Sigmoid colon (tissue), 7 donors: ENCODE measurements around the gene POU6F1. TPM values are rescaled to one million over a fixed set of nuclear protein-coding genes. Genes with fewer than 3 reads are reported as not detected.

Experiments
- DNase-seq: peaks from one replicate; pipeline ENCODE4 v3.0.0-alpha.2; 2019
- H3K27ac ChIP-seq, 4 donors: fragments of 200-600 bp; sonication (generic); one replicate each; pipeline ENCODE4 v1.5.1; 2016 to 2019; ENCODE audit warnings: mild to moderate bottlenecking in 1 of 4
- H3K27me3 ChIP-seq, 3 donors: fragments of 200-600 bp; sonication (generic); one replicate each; pipeline ENCODE4 v1.5.1; 2019; ENCODE audit warnings: mild to moderate bottlenecking in 1 of 3
- H3K36me3 ChIP-seq, 4 donors: fragments of 200-600 bp; sonication (generic); one replicate each; pipeline ENCODE4 v1.5.1; 2016 to 2019
- H3K4me1 ChIP-seq, 4 donors: fragments of 200-600 bp; sonication (generic); one replicate each; pipeline ENCODE4 v1.5.1; 2017 to 2019
- H3K4me3 ChIP-seq, 4 donors: fragments of 200-600 bp; sonication (generic); one replicate each; pipeline ENCODE4 v1.5.1; 2017 to 2019; ENCODE audit warnings: mild to moderate bottlenecking in 2 of 4, moderate library complexity in 1 of 4
- H3K9me3 ChIP-seq, 4 donors: fragments of 200-600 bp in 3 of 4; sonication (generic) in 3 of 4; one replicate each; pipeline versions ENCODE4 v1.5.1 to v1.6.1; 2013 to 2019
- EP300 ChIP-seq, 4 donors: sonication (generic); formaldehyde crosslinking; IDR thresholded peaks; one replicate each; pipeline ENCODE4 v1.6.1; 2017; ENCODE audit warnings: antibody characterized with exemption in 4 of 4
- POLR2A ChIP-seq, 2 donors: fragments of 450-650 bp; IDR thresholded peaks; one replicate each; pipeline ENCODE4 v1.6.1; 2016; ENCODE audit warnings: antibody characterized with exemption in 2 of 2, mild to moderate bottlenecking in 2 of 2, moderate library complexity in 2 of 2
- POLR2AphosphoS5 ChIP-seq, 4 donors: sonication (generic); formaldehyde crosslinking; IDR thresholded peaks; one replicate each; pipeline ENCODE4 v1.6.1; 2017; ENCODE audit warnings: antibody characterized with exemption in 4 of 4
- WGBS, 2 donors: extraction: QIAGEN DNeasy Blood & Tissue Kit; methylation state at CpG; one replicate each; pipeline ENCODE4 v1.1.7; 2013; 5-methylcytosine and 5-hydroxymethylcytosine counted together
- intact Hi-C: fragments of 100-400 bp; cut with DNase I; formaldehyde crosslinking; loops from one replicate; pipeline ENCODE4 v1.15.1; 2023
- polyA plus RNA-seq, 3 donors: library from polyadenylated mRNA; stranded (reverse); fragments of 200-250 nt; gene quantifications; one replicate each; pipeline ENCODE4 v1.2.3, GENCODE V29; 2013
- total RNA-seq, 4 donors: library from RNA; depleted of rRNA; stranded (reverse); fragments of >200 nt; gene quantifications; one replicate each; pipeline ENCODE4 v1.1.0, GENCODE V29; 2016
- TF ChIP-seq, protein P1 (sequence below), 4 experiments: fragments of 450-650 bp in 3 of 4; fragments of 200-600 bp in 1 of 4; IDR thresholded peaks; one replicate each; pipeline ENCODE4 v1.5.1; 2016 to 2019; ENCODE audit warnings: antibody characterized with exemption in 4 of 4, mild to moderate bottlenecking in 3 of 4, moderate library complexity in 2 of 4
- donor health status: healthy with polysubstance abuse.
- donor health status: Bipolar disorder and iron deficiency.
- donor health status: healthy.

The POU6F1 gene
- total and polyA plus RNA-seq, 7 donors = 1.2 to 15.8 (median 5.8) TPM

DNA sequence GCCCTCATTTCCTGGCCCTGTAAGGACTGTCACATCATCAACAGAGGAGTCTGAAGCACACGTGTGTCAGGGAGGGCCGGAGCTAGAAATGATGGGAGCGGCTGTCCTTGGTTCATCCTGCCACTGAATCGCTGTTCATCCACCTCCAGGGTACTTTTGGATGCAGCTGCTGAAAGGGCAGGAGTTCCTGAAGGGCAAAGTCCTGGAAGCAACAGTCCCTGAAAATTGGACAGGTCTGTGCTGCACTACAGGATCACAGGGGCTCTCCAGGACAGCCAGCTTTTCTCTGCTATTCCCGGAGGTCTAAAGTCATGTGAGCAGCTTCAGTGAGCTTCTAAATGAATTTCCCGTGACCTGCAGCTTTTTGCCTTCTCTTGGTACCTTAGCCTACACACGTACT is 17.7 kb downstream of the POU6F1 start:
- no peak overlapping the region for H3K27ac ChIP-seq
- 89 to 93% methylated on average over 7 of the region's 7 CpGs for WGBS, 2 donors

DNA sequence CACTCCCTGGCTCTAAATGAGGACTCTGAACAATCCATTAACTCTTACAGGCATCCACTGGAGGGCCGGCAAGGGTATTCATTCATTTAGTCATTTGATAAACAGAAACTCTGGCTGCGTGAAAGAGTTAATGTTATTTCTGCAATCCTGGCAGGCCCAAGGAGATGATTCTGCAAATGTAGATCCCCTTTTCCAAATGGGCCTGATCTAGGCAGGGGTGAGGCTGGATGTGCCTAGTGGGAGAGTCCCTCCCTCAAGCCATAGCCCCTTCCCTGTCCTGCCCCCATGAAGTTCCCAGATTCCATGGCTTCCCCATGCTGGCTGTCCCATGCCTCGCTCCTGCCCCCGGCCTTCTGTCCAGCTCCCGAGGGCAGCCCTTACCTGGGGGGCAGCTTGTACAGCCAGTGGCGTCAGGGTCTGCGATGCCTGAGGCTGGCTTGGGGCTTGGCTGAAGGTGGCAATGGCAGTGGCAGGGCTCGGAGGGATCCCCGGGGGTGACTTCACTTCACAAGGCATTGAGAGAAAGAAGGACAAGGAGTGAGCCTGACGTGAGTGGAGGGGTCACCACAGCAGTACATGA is 18.4 kb downstream of the POU6F1 start:
- Histone ChIP-seq H3K9me3 (no peaks in the 10 kb centered on the region), H3K4me1 (no peaks in the 10 kb centered on the region), H3K36me3 (peaks cover 0 to 37% (median 6%) of the 10 kb centered on the region in 4 donors), H3K4me3 (no peak overlapping the region), H3K27ac (no peak overlapping the region), H3K27me3 (no peaks in the 10 kb centered on the region)
- TF ChIP-seq POLR2A (IDR thresholded peaks at IDR 0.05) (no peak), EP300 (IDR thresholded peaks at IDR 0.05) (no peak), POLR2AphosphoS5 (IDR thresholded peaks at IDR 0.05) (no peak)
- TF ChIP-seq, protein P1, sequence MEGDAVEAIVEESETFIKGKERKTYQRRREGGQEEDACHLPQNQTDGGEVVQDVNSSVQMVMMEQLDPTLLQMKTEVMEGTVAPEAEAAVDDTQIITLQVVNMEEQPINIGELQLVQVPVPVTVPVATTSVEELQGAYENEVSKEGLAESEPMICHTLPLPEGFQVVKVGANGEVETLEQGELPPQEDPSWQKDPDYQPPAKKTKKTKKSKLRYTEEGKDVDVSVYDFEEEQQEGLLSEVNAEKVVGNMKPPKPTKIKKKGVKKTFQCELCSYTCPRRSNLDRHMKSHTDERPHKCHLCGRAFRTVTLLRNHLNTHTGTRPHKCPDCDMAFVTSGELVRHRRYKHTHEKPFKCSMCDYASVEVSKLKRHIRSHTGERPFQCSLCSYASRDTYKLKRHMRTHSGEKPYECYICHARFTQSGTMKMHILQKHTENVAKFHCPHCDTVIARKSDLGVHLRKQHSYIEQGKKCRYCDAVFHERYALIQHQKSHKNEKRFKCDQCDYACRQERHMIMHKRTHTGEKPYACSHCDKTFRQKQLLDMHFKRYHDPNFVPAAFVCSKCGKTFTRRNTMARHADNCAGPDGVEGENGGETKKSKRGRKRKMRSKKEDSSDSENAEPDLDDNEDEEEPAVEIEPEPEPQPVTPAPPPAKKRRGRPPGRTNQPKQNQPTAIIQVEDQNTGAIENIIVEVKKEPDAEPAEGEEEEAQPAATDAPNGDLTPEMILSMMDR (IDR thresholded peaks at IDR 0.05) = no peak
- 93 to 96% methylated on average over 10 of the region's 10 CpGs for WGBS, 2 donors
- no peak for DNase-seq
- intact Hi-C loops = no loop called here

More for the DNA sequence above, 17.7 kb downstream of the POU6F1 start:
- Histone ChIP-seq H3K4me1 (no peaks in the 10 kb centered on the region), H3K4me3 (no peak overlapping the region), H3K9me3 (no peaks in the 10 kb centered on the region), H3K27me3 (no peaks in the 10 kb centered on the region), H3K36me3 (peaks cover 0 to 31% (median 6%) of the 10 kb centered on the region in 4 donors)
- TF ChIP-seq POLR2A (IDR thresholded peaks at IDR 0.05) = no peak
- no peak for TF ChIP-seq EP300 (IDR thresholded peaks at IDR 0.05)
- TF ChIP-seq, protein P1 (IDR thresholded peaks at IDR 0.05) = no peak
- TF ChIP-seq POLR2AphosphoS5 (IDR thresholded peaks at IDR 0.05) = no peak
- DNase-seq = no peak
- intact Hi-C loops = no loop called here

DNA sequence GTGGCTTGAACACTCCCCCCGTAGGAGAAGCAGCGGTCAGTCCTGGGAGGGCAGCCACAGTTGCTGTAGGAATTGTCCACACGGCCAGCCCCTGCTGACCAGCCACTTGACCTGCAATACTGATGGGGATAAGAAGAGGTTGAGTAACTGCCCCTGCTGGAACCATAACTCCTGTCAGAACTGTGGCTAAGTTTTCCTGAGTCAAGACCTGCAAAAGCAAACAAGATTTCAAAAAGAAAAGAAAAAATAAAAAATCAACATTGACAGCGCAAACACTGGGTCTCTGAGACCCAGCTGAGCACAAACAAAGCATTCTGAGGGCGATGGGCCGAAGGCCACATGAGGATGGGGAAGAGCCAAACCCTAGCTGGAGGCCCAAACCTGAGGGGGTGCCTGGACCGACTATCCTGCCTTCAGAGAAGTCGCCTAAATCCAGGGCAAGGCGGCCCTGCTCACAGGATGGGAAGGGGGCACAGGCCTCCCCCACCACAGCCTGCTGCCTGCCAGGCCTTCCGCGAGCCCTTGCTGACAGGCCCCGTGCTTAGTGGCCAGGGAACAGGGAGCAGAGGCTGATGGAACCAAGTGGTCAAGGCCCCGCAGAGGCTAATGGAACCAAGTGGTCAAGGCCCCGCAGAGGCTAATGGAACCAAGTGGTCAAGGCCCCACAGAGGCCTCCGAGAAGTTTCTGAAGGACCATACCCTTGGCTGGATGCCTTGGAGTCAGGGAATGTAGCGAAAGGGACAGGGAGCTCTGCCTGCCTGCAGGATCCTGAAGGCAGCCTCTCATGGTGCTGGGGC is 19.1 kb downstream of the POU6F1 start:
- no peak for DNase-seq
- Histone ChIP-seq H3K4me1 (no peaks in the 10 kb centered on the region), H3K9me3 (no peaks in the 10 kb centered on the region), H3K27me3 (no peaks in the 10 kb centered on the region), H3K36me3 (peaks cover 0 to 35% (median 5%) of the 10 kb centered on the region in 4 donors), H3K27ac (no peak overlapping the region), H3K4me3 (no peak overlapping the region)
- 90 to 91% methylated on average over 16 of the region's 16 CpGs for WGBS, 2 donors
- intact Hi-C loops = no loop called here
- no peak for TF ChIP-seq EP300 (IDR thresholded peaks at IDR 0.05)
- TF ChIP-seq POLR2A (IDR thresholded peaks at IDR 0.05) = no peak
- TF ChIP-seq, protein P1 (IDR thresholded peaks at IDR 0.05) = no peak
- no peak for TF ChIP-seq POLR2AphosphoS5 (IDR thresholded peaks at IDR 0.05)

DNA sequence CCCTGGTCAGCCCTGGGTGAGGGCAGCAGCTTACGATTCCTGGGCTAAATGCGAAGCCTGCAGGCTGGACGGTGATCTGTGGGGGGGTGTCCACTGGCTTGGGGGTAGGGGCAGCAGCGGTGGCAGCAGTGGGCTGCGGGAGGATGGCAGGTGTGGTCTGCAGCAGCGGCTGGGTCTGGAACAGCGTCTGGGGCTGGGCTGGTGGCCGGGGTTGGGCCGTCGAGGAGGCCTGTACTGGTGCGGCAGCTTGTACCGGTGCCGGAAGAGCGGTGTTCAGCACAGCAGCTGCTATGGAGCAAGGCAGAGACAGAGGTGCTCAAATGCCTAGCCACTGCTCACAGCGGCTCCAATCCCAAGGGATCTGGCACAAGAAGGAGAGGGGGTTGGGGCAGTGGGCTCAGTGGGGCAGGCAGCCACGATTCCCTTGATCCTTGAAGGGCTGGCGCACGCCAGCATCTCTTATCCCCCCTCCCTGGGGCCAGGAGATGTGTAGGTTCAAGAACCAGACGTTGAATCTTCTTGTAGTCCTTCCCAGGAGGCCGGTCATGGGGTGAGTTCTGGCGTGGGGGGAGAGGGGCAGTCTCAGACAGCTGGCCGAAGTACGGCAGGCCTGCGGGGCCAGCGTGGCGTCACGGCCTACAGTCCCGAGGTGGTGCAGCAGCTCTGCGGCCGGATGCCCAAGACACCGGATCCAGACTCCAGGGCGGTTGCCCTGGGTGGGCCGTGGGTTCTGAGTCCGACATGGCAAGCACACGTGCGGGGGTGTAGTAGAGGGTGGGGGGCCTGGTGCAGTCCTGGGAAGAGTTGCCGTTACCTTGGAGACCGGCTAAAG is 19.9 kb downstream of the POU6F1 start:
- Histone ChIP-seq H3K36me3 (peaks cover 0 to 31% (median 4%) of the 10 kb centered on the region in 4 donors), H3K4me1 (no peaks in the 10 kb centered on the region), H3K27me3 (no peaks in the 10 kb centered on the region), H3K4me3 (no peak overlapping the region), H3K9me3 (no peaks in the 10 kb centered on the region), H3K27ac (no peak overlapping the region)
- intact Hi-C loops = no loop called here
- TF ChIP-seq, protein P1 (IDR thresholded peaks at IDR 0.05) = no peak
- TF ChIP-seq EP300 (IDR thresholded peaks at IDR 0.05) = no peak
- TF ChIP-seq POLR2A (IDR thresholded peaks at IDR 0.05) = no peak
- no peak for TF ChIP-seq POLR2AphosphoS5 (IDR thresholded peaks at IDR 0.05)
- WGBS, 2 donors = 95% methylated on average over 38 of the region's 38 CpGs
- no peak for DNase-seq
